Bronchial epithelial cell (primary cell): ENCODE results near the gene DNAH11. TPM values are rescaled to one million over a fixed set of nuclear protein-coding genes. Genes with fewer than 3 reads are reported as not detected.
"Not testable (repeated sequence)": the region's sequence is repeated elsewhere in the genome, so short reads cannot be mapped to it uniquely, and the experiment has no call there.

ENCODE experiments used
- DNase-seq: peaks from one replicate; pipeline ENCODE4 v3.0.0-alpha.2; 2010; ENCODE audit warnings: low read depth
- FAIRE-seq: peaks from 2 replicates; lab custom pipeline; 2011; peaks lifted over from hg19 to GRCh38; lab: Jason Lieb, UNC
- H3K27me3 ChIP-seq: 2 replicates; pipeline ENCODE4 v1.5.1; 2011; ENCODE audit warnings: low read length; ENCODE audit not compliant: control insufficient read depth, insufficient read depth
- H3K36me3 ChIP-seq: 2 replicates; pipeline ENCODE4 v1.5.1; 2011; ENCODE audit warnings: low read length; ENCODE audit not compliant: control insufficient read depth, insufficient read depth
- H3K4me3 ChIP-seq: 2 replicates; pipeline ENCODE4 v1.5.1; 2011; ENCODE audit warnings: mild to moderate bottlenecking, low read depth, low read length, control low read depth
- total RNA-seq: library from RNA; depleted of rRNA; stranded (reverse); fragments of >200 nt; gene quantifications from 2 replicates; pipeline ENCODE4 v1.2.1, GENCODE V29; 2014
- TF ChIP-seq, protein P1 (sequence below): IDR thresholded peaks from 2 replicates; pipeline ENCODE4 v1.5.1; 2011; ENCODE audit warnings: mild to moderate bottlenecking, moderate library complexity, low read length, control low read depth, inconsistent platforms; ENCODE audit not compliant: insufficient read depth, severe bottlenecking

DNAH11 gene
- total RNA-seq, 1 donor from 2014 or later = 2.6 TPM

DNA sequence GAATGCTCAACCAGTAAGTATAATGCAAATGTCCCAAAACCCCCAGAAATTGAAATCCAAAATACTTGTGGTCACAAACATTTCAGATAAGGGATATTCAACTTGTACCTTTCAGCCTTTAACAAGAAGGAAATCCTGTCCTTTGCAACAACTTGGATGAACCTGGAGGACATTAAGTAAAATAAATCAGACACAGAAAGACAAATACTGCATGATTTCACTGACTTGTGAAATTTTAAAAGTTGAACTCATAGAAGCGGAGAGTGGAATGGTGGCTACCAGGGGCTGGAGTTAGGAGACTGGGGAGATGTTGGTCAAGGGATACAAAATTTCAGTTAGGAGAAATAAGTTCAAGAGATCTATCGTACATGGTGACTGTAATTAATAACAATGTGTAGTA is 187.6 kb downstream of the DNAH11 start:
- no peak for FAIRE-seq

DNA sequence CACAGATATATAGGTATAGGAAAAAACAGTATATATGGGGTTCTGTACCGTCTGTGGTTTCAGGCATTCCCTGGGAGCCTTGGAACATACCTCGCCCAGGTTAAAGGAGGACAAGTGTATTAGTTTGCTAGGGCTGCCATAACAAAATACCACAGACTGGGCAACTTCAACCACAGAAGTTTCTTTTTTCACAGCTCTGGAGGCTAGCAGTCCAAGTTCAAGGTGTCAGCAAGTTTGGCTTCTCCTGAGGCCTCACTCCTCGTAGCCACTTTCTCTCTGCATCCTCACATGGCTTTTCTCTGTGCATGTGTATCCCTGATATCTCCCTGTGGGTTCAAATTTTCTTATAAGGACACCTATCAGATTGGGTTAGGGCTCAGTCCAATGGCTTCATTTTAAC is 189.1 kb downstream of the DNAH11 start:
- no peak for FAIRE-seq
- no peak for DNase-seq
- no peaks in the 10 kb centered on the region for H3K36me3 ChIP-seq
- H3K27me3 ChIP-seq = no peaks in the 10 kb centered on the region
- H3K4me3 ChIP-seq = no peak overlapping the region
- TF ChIP-seq, protein P1, sequence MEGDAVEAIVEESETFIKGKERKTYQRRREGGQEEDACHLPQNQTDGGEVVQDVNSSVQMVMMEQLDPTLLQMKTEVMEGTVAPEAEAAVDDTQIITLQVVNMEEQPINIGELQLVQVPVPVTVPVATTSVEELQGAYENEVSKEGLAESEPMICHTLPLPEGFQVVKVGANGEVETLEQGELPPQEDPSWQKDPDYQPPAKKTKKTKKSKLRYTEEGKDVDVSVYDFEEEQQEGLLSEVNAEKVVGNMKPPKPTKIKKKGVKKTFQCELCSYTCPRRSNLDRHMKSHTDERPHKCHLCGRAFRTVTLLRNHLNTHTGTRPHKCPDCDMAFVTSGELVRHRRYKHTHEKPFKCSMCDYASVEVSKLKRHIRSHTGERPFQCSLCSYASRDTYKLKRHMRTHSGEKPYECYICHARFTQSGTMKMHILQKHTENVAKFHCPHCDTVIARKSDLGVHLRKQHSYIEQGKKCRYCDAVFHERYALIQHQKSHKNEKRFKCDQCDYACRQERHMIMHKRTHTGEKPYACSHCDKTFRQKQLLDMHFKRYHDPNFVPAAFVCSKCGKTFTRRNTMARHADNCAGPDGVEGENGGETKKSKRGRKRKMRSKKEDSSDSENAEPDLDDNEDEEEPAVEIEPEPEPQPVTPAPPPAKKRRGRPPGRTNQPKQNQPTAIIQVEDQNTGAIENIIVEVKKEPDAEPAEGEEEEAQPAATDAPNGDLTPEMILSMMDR = no peak

More for the DNA sequence above, 187.6 kb downstream of the DNAH11 start:
- no peak overlapping the region for H3K4me3 ChIP-seq
- H3K36me3 ChIP-seq = no peaks in the 10 kb centered on the region
- TF ChIP-seq, protein P1 = no peak
- H3K27me3 ChIP-seq = no peaks in the 10 kb centered on the region
- DNase-seq = no peak

DNA sequence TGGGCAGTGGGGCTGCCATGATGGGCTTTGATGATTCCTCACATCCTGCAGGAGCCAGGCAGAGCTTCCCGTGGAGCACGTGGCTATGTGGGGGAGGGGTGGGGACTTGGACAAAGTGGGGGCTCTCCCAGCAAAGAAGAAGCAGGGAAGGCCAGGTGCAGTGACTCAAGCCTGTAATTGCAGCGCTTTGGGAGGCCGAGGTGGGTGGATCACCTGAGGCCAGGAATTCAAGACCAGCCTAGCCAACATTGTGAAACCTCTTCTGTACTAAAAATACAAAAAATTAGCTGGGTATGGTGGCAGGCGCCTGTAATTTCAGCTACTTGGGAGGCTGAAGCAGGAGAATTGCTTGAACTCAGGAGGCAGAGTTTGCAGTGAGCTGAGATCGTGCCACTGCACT is 190.1 kb downstream of the DNAH11 start:
- not testable (repeated sequence) for H3K27me3 ChIP-seq, DNase-seq, H3K36me3 ChIP-seq, H3K4me3 ChIP-seq, FAIRE-seq

DNA sequence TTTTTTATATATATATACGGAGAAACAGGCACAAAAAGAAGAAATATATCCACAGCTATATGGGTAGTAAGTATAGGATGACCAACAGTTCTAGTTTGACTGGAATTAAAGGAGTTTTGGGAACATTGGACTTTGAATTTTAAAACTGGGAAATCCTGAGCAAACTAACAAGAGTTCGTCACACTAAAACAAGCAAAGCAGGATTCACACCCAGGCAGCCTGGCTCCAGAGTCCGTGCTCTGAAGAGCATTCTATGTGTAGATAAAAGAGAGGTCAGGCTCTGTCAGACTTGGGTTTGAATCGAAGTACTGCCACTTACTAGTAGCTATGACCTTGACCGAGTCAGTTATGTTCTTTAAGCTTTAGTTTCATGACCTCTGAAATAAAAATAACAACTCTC is 191.0 kb downstream of the DNAH11 start:
- TF ChIP-seq, protein P1 = no peak
- H3K4me3 ChIP-seq = no peak overlapping the region
- H3K36me3 ChIP-seq = no peaks in the 10 kb centered on the region
- DNase-seq (no peak), FAIRE-seq (no peak)
- no peaks in the 10 kb centered on the region for H3K27me3 ChIP-seq

DNA sequence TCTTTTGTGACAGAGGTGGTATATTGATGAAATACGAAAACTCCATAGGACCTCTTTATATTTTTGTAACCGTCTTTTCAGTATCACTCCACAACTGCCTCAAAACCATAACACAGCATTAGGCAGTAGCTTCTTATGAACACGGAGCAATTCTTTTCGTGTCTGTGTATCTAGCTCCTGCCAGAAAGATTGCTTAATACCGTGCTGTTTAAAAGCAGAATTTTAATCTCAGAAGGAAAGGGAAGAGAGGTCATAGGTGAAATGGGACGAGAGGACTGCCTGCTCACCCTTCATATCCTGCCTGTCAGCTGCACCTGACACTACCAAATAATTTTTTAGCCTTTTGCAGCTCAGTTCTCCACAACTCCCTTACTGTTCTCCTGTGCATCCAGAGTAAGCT is 200.7 kb downstream of the DNAH11 start:
- no peak for FAIRE-seq
- Histone ChIP-seq H3K4me3 (no peak overlapping the region), H3K36me3 (no peaks in the 10 kb centered on the region), H3K27me3 (no peaks in the 10 kb centered on the region)
- no peak for DNase-seq
- TF ChIP-seq, protein P1 = no peak

DNA sequence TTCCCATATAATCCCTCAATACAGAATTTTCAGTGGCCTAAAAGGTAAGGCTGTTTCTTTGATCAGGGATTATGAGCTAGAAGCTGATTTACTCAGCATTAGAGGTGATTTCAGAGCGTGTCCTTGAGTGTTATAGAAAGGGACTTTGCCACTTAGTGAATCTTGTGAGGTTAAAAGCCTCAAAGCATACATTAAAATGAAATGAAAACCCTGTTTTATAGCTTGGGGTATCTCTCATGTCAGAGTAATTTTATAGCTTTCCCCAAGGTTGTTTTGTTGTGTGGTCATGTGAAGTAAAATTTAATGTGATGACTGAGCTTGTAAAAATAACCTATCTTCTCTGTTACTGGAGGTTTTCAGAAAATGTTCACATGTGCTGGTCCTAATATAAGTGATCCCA is 204.1 kb downstream of the DNAH11 start:
- TF ChIP-seq, protein P1 = no peak
- Histone ChIP-seq H3K36me3 (no peaks in the 10 kb centered on the region), H3K4me3 (no peak overlapping the region), H3K27me3 (no peaks in the 10 kb centered on the region)
- no peak for FAIRE-seq
- DNase-seq = no peak
